ENCODE measurements around the gene ERCC6L.
"Not testable (repeated sequence)": the region's sequence is repeated elsewhere in the genome, so short reads cannot be mapped to it uniquely, and the experiment has no call there.

ERCC6L gene

DNA sequence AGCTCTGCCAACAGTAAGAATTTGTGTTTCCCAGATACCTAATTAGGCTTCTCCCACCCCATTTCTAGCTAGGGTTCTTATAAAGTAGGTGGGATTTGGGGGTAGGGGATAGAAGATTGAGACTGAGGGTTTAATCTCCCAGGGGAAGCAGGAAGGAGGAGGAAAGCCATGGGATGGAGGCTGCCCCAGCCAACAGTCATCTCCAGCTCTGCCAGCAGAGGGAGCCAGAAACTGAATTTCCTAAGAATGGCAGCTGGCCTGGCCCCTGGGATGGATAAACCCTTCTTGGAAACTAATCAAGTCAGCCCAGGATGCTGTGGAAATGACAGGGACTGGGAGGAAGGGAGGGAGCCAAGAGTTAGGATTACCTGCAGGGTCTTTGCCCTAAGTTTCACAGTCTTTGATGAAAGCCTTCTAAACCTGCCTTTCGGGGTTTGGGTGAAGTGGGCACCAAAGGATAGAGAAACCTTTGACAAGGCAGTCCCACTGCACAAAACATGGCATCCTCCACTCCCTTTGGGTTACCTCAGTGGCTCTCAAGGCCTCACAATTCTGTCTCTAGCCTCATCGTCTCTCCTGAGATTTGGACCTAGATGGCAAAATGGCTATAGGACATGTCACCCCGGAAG is 6.7 kb upstream of the ERCC6L start:
- no peak for DNase-seq

DNA sequence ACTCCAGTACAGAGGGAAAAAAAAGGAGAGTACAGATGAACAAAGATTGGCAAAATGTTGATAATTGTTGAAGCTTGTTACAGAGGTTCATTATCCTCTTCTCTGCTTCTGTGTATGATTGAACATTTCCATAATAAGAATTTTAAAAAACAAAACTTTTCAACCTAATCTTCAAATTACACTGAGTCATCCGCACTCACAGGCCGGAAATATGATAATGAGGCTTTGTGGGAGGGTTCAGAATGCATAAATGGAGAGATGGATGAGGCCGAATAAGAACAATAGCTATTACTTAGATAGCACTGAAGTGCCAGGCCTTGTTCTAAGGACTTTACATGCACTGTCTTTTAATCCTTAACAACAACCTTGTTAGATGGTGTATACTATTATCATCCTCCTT is 4.6 kb upstream of the ERCC6L start:
- no peak for DNase-seq

DNA sequence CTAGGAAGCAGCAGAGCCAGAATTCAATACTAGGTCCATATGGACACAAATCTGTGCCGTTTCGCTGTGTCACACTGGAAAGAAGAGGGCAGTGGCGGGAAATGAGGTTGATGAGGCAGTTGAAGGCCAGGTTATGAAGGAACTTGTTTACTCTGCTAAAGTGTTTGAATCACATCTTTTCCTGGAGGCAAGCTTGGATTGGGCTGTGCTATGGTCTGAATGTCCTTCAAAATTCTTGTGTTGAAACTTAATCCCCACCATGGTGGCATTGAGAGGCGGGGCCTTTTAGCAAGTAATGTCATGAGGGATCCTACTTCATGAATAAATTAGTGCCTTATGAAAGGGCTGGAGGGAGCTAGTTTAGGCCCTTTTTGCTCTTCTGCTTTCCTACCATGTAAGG is 2.1 kb upstream of the ERCC6L start:
- DNase-seq: no peak

DNA sequence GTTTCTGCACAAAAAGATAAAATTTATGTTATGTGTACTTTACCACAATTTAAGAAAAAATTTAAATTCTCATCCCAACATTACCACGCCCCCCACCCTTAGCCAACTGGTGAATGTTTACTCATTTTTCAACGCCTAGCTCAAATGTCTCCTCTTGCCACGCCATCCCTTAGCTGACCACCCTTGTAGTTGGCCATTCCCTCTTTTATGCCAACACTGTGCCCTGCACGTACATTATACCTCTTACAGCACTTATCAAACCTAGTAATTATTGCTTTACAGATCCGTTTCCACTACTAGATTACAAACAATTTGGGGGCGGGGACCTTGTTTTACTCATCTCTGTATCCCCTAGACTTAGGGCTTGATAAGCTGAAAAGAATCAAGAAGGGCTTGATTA is 644 bp downstream of the ERCC6L start:
- no peak for DNase-seq

DNA sequence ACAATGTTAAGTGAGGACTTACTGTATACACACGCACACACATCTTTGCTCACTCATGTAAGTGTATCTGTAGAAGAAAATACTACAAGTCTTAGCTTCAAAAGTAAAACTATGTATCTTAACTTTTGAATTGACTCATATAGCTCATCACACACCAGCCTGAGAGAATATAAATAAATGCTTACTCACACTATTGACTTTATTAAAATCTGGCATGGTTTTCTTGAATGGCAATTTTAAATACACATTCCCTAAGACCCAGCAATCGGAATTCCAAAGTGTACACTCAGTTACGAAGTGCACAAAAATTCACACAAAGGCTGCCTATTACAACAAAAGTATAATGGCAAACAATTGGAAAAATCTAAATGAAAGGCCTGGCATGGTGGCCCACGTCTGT is 2.0 kb downstream of the ERCC6L start:
- no peak for DNase-seq

DNA sequence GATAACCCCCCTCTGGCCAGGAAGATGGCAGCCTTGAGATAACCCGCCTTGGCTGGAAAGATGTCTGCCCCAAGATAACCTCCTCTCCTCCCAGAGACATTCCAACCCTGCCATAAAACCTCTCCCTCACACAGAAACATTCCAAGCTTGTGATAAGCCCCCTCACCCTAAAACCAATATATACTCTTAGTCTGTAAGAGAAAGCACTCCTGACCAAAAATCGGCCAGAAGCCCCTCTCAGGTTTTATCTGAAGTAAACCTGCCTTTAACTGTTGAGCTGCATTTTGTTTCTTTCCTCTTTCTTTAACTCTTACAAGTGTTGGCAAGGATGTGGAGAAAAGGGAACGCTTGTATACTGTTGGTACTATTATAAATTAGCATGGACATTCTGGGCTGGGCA is 8.5 kb downstream of the ERCC6L start:
- no peak for DNase-seq

DNA sequence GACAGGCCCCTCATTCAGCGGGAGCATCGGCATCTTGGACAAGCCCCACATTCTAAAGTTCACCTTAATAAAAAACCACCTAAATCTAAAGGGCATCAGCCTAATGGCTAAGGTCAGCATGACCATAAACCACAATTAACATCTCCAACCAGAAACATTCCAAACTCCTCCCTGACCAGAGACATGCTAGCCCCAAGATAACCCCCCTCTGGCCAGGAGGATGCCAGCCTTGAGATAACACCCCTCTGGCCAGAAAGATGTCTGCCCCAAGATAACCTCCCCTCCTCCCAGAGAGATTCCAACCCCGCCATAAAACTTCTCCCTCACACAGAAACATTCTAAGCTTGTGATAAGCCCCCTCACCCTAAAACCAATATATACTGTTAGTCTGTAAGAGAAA is 18.5 kb downstream of the ERCC6L start:
- not testable (repeated sequence) for DNase-seq

DNA sequence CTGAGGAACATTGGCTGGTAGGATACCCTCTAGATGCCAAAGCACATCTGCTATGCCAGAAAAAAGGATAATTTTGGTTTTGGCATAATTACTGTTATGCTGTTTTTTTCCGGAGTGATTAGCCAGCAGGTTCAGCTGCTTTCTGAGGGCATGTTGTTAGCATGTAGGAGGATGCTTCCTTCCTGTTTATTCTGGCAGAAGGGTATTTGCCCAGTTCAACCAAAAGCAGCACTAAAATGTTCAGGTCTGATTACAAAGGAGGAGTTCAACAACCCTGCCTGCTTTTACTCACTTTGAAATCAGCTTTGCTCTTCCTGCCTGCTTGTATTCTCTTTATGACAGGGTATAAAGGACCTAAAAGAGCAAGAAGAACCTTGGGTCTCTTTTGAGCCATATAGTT is 21.9 kb downstream of the ERCC6L start:
- no peak for DNase-seq

DNA sequence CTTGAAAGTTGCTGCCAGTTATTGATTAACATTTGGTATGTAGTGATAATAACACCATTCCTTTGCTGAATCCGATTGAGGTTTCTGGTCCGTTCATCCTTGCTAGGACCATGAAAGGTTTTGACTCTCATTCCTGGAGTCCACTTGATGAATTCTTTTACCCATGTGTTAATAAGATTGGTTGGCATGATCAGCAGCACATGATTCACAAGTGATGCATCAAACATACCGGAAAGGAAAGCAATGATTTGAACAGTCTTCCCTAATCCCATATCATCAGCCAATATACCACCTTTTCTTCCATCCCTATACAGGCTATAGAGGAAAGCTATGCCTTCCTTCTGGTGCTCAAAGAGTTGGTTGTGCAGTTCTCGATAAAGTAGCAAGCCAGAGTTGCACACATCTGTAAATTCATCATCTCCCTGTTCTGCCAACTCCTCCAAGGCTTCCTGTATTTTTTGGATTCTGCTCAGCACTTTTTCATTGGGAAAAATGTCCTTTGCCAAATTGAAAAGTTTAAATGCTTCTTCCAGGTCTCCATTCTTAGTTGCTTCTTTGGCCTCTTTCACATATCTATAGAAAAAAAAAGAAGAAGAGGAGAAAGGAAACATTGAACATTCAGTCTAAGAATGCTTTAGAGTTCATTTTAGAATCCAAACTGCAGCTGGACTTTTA is 30.6 kb downstream of the ERCC6L start:
- DNase-seq: no peak

DNA sequence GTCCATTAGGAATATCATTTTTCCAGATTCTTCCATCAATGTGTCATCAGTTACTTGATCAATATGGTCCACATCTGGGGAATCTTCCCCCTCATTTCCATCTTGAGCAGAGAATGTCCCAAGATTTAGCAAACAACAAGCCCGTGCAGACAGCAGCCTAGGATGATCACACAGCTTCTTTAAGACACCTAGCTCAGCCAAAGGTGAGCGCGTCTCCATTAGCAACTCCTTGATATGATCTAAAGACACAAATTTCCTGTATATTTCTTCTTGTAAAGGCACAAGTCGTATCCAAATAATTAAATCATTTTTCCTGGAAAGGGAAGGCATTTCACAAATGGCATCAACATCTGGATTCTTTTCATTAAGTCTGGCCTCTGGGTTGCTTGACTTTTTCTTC is 31.5 kb downstream of the ERCC6L start:
- no peak for DNase-seq

DNA sequence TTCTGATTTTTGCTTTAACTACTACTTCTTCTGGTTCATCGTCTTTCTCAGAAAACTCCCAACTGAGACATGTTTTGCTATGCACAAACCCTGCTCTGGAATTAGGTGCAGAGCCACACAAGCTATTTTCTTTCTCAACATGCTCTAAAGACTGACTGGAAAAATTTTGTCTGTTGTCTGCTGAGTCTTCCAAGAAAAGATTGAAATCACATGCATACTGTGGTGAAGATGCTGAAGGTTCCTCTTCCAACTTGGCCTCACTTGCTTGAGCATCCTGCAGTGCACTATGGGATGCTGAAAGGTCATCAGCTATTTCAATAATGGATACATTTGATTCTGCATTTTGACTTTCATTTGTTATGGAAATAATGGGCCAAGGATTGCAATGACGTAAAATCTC is 33.1 kb downstream of the ERCC6L start:
- DNase-seq: no peak

DNA sequence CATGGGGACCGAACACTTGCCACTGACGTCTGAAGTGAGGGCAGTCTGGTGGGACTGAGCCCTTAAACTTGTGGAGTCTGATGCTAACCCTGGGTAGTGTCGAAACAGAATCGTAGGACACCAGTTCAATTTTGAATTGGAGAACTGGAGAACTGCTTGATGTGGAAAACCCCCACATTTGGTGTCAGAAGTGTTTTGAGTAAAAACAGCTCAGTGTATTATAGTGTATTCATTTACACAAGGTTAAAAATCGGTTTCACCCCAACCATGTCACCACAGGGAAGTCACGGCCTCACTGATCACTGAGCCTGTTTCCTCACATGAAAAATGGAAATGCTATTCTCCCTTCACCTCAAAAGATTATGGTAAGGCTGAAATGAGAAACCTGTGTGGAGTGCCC is 35.4 kb downstream of the ERCC6L start:
- no peak for DNase-seq

DNA sequence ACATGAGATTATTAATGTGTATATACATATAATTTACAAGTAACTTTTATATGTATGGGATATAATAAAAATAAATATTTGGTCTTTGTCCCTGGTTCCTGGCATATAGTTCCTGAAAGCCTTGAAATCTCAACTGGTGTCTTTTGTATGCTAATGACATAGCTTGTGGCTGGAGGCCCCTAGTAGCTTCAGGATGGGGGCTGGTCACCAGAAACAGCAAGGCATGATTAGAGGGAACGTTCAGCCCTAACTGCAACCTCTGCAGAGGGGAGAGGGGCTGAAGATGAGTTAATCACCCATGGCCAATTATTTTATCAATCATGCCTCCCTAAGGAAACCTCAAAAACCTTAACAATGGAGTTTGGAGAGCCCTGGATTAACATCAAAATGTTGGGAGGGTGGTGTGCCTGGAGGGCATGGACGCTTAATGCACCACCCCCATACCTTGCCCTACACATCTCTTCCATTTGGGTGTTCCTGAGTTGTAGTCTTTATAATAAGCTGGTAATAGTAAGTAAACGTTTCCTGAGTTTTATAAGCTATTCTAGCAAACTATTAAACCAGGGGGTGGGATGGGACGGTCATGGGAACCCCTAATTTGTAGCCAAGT is 35.9 kb downstream of the ERCC6L start:
- no peak for DNase-seq

DNA sequence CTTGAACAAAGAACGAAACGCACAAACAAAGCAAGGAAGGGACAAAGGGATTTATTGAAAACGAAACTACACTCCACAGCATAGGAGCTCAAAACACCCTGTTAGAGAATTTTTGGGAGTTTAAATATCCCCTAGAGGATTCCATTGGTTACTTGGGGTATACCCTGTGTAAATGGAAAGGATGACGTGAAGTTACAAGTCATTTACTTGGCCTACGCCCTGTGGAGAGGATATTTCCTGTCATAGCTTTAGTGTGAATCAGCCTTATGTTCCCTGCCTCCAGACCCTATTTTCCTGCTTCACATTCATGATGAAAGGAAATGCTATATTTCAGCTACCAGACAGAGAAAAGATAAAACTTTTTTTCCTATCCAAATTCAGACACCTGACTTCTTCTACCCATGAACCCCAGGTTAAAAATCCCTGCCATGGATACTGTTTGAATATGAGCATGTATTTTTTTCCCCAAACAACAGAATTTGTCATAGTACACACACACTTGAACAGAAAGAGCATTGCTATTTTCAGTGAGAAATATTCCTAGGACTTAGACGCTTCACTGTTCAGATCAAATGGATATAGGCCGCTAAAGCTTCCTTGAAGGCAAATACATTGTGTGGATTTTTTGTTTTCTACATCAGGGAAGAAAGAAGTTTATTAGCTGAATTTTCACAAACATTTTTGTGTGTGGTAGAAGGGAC is 36.8 kb downstream of the ERCC6L start:
- DNase-seq: no peak

DNA sequence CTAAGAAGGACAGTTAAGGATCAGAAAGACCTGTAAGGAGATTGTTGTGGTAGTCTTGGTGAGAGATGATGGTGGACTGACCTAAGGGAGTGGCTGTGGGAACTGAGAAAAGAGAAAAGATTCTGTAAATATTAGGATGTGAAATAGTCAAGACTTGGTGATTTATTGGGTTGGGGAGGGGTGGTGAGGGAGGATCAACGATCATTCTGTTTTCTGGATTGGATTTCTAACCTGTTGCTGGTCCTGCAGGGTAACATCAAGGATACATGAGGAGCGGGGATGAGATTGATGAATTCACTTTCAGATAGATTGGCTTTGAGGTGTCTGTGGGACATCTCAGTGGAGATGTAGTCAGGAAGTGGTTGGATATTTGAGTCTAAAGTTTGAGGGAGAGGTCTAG is 55.9 kb downstream of the ERCC6L start:
- DNase-seq: no peak

DNA sequence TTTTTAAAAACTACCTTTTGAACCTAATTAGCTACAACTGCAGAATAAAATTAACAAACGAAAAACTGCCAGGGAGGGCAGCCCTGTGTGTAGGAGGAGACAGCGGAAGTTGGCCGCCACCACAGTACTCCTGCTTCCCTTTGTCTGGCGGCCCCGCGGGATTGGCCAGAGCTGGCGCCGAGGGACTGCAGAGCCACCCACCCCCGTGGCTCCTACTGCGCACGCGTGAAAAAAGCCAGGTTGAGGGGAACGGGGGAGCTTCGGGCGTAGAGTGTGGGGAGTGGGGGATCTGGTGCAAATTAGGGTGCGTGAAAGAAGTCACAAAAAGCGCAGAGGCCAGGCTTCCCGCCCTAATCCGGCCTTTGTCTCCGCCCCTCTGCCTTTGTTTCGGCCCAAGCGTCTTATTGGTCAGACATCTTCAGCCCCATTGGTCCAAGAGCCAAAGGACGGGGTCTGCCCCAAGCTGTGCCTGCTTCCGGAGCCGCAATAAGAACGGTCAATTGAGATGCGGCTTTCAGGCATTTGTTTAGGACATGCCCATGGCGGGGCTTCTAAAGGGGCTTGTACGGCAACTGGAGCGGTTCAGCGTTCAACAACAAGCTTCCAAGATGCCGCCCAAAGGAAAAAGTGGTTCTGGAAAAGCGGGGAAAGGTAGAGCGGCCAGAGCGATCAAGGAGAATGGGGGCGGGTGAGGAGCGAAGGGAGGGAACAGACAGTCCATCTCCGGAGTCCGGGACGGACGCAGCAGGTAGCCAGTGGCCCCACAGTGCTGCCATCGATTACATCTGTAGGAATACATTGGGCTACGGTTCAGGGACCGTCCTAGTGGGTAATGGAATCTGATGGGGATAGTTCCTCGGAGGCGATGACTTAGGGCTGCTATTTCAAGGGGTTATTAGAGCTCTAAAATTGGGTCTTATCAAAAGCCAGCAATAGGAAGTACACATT is 57.4 kb downstream of the ERCC6L start, which contains the start of gene PIN4:
Gene PIN4 (plus strand): TSS at position 580 of the 948 bp plus-strand sequence. CDS start 29 bp downstream, at position 609.
- peak; percentile 83 for DNase-seq

DNA sequence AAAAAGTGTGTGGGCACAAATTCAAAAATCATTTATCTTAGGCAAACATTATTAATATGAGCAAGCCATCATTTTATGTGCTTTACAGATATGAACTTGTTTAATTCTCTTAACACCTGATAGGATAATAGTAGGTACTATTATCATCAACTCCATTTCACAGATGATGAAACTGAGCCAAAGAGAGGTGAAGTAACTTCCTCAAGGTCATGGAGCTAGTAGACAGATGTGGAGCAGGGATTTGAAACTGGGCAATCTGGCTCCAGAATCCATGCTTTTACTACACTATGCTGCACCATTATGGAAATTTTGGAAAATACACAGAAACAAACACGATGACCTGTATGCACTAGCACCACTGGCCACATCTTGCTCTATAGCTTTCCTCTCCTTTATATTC is 58.3 kb downstream of the ERCC6L start:
- no peak for DNase-seq

DNA sequence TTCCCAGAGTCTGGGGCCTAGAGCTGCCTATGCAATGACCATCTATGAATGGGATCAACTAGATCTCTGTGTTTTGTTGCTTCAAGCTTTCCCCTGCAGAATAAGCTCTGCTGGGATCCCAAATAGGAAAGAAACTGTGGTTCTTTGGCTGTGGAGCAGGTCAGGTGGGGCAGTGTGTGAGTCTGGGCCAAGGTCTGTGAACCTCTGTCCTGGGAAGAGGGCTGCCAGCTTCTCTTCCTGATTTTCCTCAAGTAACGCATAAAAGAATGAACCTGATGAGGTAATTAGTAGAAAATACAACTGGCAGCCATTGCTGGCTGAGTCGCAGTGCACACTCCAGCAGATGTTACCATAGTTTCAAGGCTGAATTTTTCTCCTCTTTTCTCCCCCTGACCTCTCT is 61.8 kb downstream of the ERCC6L start:
- DNase-seq: no peak

DNA sequence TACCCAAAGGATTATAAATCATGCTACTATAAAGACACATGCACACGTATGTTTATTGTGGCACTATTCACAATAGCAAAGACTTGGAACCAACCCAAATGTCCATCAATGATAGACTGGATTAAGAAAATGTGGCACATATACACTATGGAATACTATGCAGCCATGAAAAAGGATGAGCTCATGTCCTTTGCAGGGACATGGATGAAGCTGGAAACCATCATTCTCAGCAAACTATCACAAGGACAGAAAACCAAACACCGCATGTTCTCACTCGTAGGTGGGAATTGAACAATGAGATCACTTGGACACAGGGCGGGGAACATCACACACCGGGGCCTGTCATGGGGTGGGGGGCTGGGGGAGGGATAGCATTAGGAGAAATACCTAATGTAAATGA is 62.5 kb downstream of the ERCC6L start:
- DNase-seq: not testable (repeated sequence)

DNA sequence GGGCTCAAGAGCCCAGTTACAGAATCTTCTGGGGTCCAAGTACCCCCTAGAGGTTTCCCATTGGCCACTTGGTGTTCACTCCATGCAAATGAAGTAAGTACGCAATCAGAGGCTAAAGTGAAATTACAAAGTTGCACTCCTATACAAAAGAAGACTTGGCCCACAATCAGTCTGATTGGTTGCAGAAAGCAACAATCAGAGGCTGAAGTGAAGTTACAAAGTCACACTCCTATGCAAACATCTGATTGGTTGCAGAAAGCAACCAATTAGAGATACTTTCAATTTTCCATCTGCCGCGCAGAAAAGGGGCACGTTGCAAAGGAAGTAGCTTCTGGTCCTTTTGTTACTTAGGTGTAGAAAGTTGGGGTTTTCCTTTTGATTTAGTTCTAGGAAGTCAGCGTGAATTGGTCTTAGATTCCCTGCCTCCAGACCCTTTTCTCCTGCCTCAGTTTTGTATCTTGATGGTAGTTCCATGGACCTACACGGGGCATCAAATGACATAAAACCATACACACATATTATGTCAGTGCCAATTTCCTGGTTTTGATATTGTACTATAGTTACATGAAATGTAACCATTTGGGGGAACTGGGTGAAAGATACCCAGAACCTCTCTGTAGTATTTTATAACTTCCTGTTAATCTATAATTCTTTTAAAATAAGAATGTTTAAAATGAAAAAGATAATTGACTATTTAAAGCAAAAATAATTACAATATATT is 69.7 kb downstream of the ERCC6L start:
- DNase-seq: no peak

DNA sequence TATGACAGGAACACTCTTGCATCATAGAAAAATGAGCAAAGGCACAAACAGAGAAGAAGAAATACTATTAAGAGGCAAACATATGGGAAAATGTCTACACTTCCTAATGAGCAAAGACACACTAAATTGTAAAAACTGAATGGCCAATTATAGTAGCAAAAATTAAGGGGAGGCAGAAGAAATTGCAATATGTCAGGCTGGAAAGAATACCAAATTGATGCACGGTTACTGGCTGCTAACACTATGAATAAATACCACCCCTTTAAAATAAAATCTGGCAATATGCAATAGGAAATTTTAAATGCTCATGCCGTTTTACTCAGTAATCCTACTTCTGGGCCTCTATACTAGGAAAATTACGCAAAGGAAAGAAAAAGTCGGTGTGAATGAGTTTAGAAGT is 73.3 kb downstream of the ERCC6L start:
- DNase-seq: no peak

DNA sequence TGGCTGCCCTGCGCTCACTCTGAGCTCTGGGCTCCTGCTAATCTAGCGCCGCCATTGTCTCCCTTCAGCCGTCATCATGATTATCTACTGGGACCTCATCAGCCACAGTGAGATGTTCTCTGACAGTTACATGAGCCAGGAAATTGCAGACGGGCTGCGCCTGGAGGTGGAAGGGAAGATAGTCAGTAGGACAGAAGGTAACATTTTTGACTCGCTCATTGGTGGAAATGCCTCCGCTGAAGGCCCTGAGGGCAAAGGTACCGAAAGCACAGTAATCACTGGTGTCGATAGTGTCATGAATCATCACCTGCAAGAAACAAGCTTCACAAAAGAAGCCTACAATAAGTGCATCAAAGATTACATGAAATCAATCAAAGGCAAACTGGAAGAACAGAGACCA is 79.1 kb downstream of the ERCC6L start:
- no peak for DNase-seq

Data from SHP77 treated with DMSO at 0.1 percent for 48 hours (cell line).